Effector CD8-positive, alpha-beta T cell (primary cell): ENCODE results near the gene RPS6KA2.
"Not testable (repeated sequence)": the region's sequence is repeated elsewhere in the genome, so short reads cannot be mapped to it uniquely, and the experiment has no call there.

ENCODE experiments used
- DNase-seq: peaks from one replicate; lab custom pipeline; 2025; lab: John Stamatoyannopoulos, UW

The RPS6KA2 gene

DNA sequence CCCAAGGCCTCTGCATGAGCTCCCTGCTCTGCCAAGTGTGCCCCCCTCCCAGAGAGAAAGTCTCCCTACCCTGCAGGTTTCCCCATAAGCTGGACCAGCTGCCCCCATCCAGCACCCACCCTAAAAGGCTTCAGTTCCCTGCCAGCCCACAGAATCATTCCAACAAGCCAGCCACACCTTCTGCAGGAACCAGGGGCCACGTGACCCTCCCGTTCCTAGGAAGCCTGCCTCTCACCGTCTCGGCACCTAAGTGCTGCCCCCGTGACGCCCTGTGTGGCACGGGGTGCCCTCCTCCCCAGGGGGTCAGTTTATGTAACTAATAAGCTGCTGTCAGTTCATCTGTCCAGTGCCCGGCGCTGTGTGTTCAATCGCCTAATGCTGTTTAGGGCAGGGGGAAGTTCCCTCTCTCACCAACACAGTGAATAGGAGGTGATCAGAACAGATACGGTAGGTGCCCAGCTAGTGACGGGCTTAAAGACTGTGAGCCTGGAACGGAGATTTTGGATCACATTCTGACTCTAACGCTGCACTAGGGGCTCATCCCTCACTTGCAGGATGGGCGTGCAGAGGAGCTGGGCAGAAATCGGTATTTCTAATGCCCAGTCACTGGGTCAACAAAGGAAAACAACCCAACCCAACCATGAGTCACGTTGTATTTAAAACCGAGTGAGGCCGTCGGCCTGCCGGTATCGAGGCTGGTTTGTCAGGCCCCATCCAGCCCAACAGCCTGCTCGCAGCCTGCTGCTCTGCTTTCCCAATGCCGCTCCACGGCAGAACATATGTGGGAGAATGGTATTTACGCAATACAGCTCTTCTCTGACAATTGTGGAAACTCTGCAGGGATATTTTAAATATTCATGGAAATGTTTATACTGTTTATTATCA lies 96.6 kb downstream of the RPS6KA2 start:
- no peak for DNase-seq

DNA sequence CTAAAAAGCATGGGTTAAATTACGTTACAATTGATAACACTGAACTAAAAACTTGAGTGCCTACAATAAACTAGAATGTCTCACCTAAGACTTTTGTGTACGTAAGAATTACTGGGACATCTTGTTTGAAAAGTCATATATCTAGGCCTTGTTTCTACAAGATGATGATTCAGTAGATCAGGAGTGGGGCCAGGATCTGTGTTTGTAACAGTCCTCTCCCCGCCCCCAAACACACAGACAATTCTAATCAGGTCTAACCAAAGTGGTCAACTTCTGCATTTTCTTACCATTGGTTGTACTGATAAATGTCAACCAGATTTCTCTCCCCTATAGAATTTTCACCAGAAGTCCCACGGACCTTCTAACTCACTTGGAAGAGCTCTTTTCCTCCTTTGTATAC lies 97.5 kb downstream of the RPS6KA2 start:
- DNase-seq = no peak

DNA sequence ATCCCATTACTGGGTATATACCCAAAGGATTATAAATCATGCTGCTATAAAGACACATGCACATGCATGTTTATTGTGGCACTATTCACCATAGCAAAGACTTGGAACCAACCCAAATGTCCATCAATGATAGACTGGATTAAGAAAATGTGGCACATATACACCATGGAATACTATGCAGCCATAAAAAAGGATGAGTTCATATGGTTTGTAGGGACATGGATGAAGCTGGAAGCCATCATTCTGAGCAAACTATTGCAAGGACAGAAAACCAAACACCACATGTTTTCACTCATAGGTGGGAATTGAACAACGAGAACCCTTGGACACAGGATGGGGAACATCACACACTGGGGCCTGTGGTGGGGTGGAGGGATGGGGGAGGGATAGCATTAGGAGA lies 98.0 kb downstream of the RPS6KA2 start:
- DNase-seq = not testable (repeated sequence)

DNA sequence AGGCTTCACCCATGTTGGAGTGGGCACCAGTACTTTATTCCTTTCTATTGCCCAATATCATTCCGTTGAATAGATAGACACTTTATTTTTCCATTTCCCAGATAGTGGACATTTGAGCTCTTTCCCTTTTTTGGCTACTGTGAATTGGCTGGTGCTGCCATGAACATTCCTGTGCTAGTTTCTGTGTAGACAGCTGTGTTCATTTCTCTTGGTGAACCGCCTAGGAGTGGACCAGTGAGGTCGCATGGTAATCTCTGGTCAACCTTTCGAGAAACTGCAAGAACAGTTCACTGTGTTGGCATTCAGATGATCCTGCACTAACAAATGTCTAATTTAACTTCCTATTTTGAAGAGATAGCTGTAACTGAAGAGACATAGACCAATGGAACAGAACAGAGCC lies 99.2 kb downstream of the RPS6KA2 start:
- no peak for DNase-seq

DNA sequence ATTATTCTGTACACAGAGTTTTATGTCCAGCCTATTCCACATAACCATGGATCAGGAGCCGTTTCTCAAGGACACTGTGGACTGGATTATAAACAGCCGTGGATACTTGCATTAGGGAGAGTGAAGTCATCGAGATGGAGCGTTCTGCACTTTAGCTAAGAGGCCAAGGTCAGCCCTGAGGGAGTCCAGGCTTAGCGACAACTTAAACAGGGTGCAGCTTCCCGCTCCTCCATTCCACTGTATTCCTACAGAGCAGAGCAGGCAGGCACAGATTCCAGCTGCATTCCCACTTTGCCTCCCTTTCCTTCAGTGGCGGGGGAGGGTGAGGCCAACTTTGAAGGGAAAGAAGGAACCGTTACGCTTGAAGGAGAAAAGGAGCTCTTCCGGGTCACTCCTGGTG lies 100.1 kb downstream of the RPS6KA2 start:
- no peak for DNase-seq

DNA sequence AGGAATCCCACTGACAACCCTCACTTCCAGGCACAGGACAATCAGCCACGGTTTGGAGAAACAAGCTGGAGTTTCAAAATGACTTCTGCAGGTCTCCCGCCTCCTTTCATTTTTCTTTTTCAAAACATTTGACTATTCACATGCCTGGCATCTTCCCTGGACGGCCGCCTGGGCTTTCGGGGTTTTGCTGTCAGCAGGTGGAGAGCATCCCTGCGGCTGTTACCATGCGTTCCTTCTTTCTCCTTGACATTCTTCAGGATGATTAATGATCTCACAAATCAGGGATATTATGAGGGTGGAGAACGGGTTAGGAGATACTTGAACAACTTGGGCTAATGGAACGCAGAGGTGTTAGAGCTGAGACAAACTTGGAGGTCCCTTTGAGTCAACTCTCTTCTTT lies 101.5 kb downstream of the RPS6KA2 start:
- no peak for DNase-seq

DNA sequence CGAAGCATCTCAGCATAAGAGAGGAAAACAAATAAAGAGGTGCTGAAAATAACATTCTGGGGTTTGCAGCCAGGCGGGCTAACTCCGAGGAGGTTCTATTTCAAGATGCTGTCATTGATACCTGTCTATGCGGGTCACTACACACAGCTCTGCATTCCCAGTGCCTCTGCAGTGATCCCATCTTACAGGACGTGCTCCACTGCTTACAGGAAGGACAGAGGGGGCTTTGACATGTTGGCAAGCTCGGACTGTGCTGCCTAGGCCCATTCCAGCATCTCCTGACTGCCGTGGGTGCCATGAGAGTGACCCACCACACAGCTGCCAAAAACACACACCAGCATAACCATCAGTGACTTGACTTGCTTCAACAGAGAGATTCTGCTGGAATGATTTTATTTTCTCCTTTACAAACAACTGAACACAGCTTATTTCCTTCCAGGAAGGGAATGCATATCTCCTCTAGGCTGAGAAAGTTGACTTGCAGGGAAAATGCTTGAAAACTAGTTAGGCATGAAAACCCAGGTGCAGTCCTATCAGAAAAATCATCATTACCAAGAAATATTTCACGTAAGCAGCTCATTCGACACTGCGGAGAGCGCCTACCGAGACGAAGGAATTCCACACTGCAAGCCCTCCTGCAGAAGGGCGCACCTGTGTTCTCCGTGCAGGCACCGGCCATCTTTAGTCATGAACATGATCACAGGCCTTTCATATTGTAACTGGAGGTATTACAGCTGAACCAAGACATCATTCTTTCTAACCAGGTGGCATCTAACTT lies 103.1 kb downstream of the RPS6KA2 start:
- no peak for DNase-seq

DNA sequence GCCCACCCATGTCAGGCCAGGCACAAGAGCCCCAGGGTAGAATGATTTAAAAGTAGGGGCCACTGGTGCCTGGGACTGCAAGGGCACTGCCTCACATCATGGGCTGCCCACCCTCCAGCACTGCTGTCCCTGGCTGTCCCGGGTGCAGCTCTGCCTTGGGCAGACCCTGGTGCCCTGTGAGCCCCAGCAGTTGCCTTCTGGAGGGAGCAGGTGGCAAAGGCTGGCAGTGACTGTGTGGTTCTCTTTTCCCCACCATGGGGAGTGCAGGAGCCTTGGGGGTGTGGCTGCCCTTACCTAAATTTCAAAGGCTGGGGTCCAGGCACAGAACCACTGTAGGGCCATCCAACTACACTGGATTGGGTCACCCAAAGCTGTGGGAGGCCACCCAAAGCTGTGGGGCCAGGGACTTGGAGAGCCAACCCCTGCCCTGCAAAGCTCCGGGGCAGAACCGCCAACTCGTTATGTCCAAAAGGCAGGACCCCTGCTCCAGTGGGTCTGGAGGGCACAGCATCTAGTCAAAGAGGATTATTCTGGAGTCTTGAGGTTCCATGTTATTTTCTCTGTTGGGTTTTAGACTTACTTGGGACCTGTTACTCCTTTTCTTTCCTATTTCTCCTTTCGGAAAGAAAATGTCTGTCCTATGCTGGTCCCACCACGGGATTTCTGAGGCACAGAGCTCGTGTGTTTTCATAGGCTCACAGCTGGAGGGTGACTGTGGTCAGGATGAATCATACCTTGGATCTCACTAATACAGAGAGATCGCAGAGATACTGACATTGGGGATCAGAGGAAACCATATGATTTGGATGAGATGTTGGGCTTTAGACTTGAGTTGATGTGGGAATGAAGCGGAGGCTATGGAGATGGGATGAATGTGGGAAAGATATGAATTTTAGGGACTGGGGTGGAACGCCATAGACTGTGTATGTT lies 105.9 kb downstream of the RPS6KA2 start:
- DNase-seq = no peak

DNA sequence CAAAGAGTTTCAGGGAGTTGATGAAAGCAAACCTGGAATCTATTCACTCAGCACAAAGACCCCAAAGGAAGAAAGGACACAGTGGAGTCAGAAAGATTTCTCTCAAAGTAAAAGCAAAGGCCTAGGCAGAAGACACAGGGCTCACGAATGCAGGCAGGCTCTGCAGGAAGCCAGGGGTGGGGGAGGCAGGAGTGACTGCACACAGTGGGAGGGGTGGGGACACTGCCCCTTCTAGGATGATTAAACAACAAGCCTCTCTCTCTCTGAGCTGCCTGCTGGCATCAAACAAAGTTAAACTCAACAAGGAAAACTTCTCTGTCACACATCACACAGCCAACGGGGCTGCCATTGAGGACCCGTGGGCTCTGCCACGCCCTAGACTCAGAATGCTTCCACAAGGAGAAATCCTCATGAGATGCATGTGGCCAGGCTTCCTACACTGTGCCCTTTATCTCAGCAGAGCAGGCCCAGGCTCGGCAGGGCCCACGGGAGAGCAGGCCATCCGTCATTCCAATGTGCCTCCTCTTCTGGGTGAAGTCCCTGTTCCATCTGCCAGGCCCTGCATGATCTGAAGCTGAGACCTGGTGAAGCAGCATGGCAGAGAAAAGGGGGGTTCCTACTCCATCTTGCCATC lies 110.7 kb downstream of the RPS6KA2 start:
- DNase-seq = no peak

DNA sequence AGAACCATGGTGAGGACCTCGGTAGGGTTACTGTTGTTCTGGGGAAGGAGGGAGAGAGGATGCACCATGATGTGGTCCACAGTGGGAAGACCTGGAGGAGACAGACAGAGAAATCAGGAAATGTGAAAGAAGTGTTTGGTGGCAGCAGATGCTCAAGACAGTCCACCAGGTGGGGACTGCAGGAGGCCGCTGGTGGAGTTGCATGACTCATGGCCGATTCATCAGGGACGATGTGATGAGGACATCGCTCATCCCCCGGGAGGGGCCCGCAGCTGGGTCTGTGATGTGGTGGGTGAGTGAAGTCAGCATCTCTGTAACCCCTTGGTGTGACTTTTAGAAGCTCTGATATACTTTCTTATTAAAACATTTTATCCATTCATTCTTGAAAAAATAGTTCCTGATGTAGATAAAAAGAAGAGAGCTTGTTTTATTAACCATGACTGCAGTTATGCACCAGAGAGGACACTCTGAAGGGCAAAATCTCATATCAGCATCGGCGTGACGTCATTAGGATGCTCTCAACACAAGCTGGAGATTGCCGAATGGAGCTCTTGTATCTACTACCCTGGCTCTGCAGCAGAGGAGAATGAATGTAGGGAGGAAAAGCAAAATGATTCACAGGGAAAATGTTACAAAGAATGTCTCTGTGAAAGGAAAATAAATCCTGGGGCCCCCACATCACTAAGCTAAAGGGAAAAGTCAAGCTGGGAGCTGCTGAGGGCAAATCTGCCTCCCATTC lies 111.8 kb downstream of the RPS6KA2 start:
- no peak for DNase-seq

DNA sequence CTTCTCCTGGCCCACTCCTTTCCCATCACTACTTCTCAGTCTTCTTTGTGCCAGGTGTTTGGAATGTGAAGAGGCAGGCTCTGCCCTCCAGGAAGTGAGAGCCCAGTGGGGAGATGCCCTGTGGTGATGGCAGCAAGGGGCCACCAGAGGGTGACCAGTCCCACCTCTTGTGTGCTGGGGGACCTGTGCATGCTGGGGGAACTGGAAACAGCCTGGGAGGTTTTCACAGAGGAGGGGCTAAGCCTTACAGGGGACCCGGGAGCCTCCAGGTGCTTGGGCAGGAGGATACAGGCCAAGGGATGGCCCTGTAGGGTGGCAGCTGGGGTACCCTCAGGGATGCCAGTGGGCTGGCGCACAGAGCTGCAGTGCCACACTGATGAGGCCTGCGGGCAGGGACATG lies 112.9 kb downstream of the RPS6KA2 start:
- DNase-seq = no peak

DNA sequence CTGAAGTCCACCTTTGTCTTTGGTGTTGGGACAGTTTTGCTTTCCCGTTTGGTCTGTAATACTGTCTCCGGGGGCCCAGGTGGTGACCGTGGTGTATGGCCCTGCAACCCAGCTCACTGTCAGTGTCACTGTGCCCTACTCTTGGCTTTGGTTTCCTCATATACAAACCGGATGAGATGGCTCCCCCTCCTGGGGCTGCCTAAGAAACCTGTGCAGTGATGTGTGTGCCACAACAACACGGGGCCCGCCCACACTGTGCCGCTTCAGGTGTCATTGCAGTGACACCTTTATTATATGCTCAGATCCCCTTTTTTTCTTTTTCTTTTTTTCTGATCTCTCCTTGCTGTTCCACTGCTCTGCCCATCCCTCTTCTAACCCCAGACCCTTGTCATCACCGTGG lies 114.5 kb downstream of the RPS6KA2 start:
- DNase-seq = no peak

DNA sequence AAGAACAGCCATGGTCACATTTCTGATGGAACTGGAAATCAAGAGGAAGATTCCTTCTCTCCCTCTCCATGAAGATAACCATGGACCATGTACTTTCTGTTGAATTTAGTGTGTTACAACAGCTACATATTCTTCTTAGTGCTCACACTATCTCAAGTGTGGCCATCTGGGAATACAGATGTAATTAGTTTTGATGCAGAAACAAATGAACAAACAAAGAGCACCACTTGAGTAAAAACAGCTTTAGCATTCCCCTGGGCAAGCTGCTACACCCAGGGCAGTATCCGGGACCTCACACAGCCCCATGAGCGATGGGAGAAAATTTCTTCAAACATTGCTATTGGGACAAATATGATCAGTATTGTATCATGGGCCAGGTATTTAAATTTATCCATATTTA lies 115.7 kb downstream of the RPS6KA2 start:
- no peak for DNase-seq

DNA sequence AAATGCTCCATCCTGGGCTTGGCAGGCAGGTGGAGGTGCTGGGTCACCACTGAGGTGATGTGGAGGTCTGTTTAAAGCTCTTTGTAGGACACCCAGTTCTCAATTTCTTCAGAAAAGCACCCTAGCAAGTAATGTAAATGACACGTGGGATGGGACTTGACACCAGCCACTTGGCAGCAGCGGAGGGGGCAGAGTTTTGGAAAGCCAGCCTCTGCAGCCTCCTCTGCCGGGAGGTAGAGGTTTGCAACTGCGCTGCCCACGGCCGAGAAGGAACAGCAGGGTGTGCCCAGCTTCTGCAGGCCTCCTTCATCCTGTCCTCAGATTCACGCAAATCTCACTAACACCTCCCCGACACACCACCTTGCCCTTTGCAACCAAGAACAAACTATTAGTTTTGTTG lies 117.9 kb downstream of the RPS6KA2 start:
- no peak for DNase-seq

DNA sequence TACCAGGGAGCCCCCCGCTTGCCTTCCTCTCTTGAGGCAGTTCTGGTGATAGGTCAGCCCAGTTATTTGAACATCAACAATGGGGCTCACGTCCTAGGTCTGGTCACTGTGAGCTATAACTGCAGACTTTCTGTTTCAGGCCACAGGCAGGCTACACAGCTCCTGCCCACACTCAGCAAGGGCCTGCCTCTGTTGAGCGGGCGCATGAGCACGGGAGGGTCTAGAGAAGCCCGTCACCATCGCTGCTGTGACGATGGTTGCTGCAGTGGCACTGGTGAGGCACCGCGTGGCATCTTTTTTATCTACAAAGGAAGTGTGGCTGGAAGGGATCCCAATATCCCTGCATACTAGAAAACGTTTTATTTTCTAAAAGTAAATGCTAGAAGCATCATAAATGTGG lies 118.3 kb downstream of the RPS6KA2 start:
- DNase-seq = no peak

DNA sequence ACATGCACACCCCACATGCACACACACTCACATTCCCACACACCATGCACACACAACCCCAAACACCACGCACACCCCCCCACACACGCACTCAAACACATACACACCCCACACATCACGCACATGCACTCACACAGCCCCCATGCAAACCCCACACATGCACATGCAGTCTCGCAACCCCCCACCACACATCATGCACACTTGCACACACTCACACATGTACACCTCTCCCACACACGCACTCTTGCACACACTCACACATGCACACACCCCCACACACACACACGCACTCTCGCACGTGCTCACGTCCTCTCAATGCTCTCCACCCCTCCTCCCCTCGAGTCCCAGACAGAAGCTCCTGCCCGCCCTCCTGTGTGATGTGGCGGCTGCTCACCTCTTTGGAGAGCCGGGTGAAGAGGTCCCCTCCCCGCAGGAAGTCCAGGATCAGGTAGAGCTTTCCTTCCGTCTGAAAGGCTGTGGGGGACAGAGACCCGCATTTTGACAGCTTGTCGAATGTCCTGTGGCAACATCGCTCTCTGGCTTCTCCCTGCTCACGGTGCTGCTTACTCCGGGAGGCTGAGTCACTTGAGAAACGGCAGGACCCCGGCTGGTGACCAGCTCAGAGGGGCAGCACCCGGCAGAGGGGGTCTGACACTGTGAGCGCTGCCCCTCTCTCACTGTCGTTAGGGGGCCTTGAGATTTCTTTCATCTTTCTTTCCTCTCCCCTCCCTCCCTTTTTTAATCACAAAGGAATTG lies 119.1 kb downstream of the RPS6KA2 start:
- DNase-seq = no peak

DNA sequence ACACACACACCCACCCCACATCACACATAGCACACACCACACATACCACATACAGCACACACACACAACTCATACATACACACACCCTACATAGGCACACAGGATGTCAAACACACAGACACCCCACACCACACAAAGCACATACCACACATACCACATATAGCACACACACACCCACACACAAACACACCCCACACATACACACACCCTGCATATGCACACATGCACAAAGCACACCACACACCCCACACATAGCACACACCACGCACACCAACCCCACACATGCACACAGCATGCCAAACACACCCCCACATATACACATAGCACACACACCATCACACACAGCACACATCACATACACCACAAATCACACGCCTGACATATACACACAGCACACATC lies 119.7 kb downstream of the RPS6KA2 start:
- DNase-seq = no peak

DNA sequence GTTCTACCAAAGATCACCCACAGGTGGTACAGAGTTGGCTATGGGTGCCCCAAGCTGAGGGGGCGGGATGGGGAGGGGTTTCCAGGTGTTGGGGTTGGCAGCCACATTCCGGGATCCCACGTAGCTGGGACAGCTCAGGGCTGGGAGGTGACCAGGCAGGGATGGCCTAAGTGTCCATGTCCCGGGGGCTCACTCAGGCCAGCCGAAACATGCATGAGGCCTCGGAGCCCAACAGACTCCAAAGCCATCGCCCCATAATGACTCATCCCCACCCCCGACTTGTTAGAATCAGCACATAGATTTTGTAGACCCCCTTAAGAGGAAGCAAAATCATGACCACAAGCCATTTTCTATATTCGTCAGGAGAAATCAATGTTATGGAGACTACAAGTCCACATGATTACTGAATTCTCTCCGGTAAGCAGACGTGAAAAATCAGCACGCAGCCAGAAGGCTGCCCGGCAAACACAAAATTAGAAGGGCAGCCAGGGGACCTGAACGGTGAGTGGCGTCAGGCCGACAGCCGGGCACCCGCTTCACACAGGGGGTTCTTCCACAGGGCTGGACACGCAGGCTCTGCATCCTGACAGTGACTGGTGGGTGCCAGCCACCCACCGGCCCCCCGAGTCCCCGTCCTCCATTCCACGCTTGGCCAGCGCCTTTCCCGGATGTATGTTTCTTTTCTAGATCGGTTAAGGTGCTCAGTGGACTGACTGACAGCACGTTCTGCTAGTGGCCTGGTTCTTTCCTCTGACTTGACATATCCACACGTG lies 121.7 kb downstream of the RPS6KA2 start:
- DNase-seq = no peak

DNA sequence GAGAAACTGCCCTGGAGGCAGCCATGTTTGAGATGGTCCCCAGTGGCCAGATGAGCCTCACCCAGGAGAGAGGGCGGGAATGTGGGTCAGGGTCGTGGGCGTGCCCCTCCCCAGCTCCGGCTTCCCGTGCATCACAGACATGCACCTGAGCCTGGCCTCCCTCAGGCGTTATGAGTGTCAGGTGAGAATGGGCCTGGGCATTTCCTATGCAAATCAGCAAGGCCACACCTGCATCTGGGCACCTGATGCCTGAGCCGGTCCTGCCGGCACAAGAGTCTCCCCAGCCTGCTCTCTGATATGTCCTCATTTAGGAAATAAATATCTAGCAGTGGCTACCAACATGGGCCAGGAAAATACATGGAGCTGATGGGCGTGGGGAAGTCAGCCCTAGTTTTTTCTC lies 123.0 kb downstream of the RPS6KA2 start:
- no peak for DNase-seq
